Epithelial cell of esophagus (primary cell): ENCODE measurements around the gene MAPK7.

Source experiments
- DNase-seq: peaks from one replicate; pipeline ENCODE4 v3.0.0; 2010; ENCODE audit warnings: low read depth
- H3K4me3 ChIP-seq: 2 replicates; pipeline ENCODE4 v1.5.1; 2011; ENCODE audit warnings: mild to moderate bottlenecking, low read length, control low read depth
- CTCF ChIP-seq: IDR thresholded peaks from 2 replicates; pipeline ENCODE4 v1.5.1; 2011; ENCODE audit warnings: low read depth, mild to moderate bottlenecking, low read length, control low read depth, inconsistent platforms; ENCODE audit not compliant: insufficient read depth; ENCODE audit errors: missing control alignments

MAPK7 gene

DNA sequence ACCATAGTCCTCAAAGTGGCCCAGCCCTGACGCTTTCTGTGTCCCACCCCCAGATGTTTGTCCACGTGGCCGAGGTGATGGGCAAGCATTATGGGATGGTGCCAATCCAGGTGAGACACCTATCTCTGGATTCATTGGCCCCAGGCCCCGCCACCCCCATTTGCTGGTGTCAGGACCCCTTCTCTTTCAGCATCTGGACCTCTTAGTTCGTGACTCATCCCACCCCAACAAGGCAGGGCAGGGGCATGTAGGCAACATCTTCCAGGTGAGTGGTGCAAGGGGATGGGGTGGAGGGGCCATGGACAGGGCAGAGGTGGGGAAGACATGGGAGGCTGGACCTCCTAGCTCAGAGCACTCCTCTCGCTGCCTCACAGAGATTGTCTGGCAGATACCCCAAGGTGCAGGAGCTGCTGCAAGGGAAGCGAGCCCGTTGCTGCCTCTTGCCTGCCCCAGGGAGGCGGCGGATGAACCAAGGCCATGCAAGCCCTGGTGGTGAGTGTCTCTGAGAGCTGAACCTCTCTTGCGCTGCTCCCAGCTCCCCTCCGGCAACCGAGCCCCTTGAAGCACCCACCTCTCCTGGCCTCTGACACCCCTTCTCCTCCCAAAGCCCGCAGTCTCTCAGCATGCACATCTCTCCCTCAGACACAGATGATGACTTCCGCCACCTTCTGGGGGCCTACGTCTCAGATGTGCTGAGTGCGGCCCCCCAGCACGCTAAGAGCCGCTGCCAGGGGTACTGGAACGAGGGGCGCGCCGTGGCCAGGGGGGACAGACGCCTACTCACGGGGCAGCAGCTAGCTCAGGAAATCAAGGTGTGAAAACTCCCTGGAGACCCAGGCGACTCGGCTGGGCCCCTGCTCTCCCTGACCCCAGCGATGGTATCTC is 36.3 kb downstream of the MAPK7 start:
- no peak for TF ChIP-seq CTCF
- no peak for DNase-seq
- H3K4me3 ChIP-seq = no peak overlapping the region

DNA sequence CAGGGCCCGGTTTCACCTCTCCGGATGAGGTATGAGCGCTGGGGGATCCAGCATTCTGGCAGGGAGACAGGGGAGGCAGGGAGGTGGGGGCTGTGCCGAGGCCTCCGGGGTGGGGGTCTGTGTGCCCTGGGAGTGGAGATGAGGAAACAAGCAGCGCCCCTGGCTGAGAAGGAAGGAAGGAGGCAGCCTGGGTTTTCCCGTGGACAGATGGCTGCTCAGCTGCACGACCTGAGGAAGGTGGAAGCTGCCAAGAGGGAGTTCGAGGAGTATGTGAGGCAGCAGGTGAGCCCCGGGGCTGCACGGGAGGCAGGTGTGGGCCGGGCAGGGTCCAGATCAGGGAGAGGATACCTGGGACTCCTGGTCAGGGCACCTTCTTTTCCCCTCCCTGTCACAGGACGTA is 37.0 kb downstream of the MAPK7 start:
- no peak for DNase-seq
- no peak overlapping the region for H3K4me3 ChIP-seq
- TF ChIP-seq CTCF = no peak

DNA sequence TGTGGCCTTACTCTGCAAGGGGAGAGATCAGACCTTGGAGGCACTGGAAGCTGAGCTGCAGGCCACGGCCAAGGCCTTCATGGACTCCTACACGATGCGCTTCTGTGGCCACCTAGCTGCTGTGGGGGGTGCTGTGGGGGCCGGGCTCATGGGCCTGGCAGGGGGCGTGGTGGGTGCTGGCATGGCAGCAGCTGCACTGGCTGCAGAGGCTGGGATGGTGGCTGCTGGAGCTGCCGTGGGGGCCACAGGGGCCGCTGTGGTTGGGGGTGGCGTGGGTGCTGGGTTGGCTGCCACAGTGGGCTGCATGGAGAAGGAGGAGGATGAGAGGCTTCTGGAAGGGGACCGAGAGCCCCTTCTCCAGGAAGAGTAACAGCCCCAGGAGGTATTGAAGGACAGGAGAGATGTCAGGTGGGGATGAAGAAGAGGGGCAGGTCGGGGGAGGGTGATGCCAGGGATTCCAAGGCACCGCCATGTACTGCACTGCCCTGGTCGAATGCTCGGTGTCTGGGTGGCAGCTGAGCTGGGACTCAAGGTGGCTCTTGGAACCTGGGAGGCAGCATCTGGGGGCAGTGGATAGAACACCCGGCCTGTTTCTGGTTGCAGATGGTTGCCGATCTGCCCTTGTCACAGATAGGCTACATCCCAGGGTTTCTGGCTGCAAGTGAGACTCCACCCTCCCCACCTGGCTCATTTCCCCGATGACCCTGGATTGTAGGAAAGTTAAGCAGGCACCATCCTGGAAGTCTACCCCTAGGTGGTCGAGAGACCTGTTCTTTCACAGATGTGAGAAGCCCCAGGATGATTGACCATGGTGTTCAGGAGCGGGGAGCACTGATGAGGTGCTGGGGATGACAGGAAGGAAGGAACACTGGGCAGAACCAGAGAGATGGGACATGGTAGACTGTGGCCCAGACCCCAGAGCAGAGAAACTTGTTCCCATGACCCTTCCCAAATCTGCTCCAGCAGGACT is 37.8 kb downstream of the MAPK7 start:
- TF ChIP-seq CTCF = no peak
- no peak overlapping the region for H3K4me3 ChIP-seq
- DNase-seq = no peak

DNA sequence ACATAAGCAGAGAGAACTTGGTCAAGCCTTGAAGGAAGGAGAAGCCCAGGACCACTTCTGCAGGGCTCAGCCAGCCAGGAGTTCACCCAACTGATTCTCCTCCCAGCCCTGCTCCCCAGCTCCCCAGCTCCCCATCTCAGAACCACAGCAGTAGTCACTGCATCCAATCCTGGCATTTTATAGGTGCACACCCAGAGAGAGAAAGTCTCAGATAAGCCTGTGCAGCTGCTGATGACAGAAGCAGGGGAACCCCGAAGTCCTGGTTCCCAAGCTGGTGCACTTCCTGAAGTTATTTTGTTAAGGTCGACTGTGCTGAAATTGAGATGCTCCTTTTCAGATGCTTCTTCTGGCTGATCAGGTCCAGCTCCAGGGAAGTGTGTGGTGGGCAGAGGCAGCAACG is 39.3 kb downstream of the MAPK7 start:
- TF ChIP-seq CTCF = no peak
- no peak for DNase-seq
- no peak overlapping the region for H3K4me3 ChIP-seq

DNA sequence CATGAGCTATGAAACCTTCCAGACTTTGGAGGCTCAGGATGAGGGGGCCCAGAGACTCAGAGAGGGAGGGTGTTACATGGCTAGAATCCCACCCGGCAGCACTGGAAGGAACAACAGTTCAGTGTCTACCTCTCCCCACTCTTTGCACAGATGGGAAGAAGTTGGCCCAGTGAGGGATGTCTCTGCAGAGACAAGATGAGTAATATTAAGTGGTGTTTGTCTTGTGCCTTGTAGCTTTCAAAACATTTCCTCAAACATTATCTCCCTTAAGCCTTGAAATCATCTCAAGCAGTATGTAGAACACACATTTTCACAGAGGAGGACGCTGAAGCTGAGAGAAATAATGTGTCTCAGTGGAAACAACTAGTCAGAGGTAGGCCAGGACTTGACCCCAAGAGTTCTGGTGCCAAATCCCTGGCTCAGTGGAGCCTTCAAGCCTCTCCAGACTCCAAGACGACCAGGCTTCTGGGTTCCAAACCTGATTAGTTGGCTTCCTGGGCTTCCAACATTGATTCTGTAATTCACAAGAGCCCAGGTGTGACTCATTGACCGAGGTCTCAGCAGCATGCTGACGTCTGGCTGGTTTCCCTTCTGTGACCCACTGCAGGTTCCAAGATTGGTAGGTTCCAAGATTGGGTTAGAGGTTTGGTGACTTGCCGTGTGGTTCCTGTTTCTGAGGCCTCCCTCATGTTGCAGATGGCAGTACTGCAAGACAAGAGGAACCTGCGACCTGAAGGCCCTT is 40.1 kb downstream of the MAPK7 start:
- no peak for TF ChIP-seq CTCF
- H3K4me3 ChIP-seq = no peak overlapping the region
- peak; percentile 60 for DNase-seq

GRCh38 chr17:19421219-19421618 is 42.9 kb downstream of the MAPK7 start:
- no peak for DNase-seq
- no peak for TF ChIP-seq CTCF
- no peak overlapping the region for H3K4me3 ChIP-seq
